GM23338 (cell line): ENCODE measurements around the gene CNTN5. TPM values are rescaled to one million over a fixed set of nuclear protein-coding genes. Genes with fewer than 3 reads are reported as not detected.

Experiments used
- ATAC-seq: fragments of 200-7000 bp; cut with Tn5 transposase; 3 replicates; pipeline ENCODE4 v1.9.1; 2020
- DNase-seq: peaks from one replicate; pipeline ENCODE4 v3.0.0-alpha.2; 2015; ENCODE audit warnings: low spot score
- H2AFZ ChIP-seq: fragments of 200-600 bp; sonication (generic); 2 replicates; pipeline ENCODE4 v1.8.0; 2016; ENCODE audit warnings: antibody characterized with exemption, mild to moderate bottlenecking, moderate library complexity
- H3F3A ChIP-seq: fragments of 200-600 bp; sonication (generic); replicated peaks from 2 replicates; pipeline ENCODE4 v1.8.0; 2017; ENCODE audit warnings: antibody characterized with exemption, mixed run types, low read depth
- H3K27ac ChIP-seq: fragments of 200-600 bp; sonication (generic); 2 replicates; pipeline ENCODE4 v1.6.1; 2016; ENCODE audit warnings: low read depth
- H3K27me3 ChIP-seq: fragments of 200-600 bp; sonication (generic); 2 replicates; pipeline ENCODE4 v1.8.0; 2016; ENCODE audit warnings: mild to moderate bottlenecking, mixed run types, moderate library complexity; ENCODE audit not compliant: insufficient read depth
- H3K36me3 ChIP-seq: fragments of 200-600 bp; sonication (generic); 2 replicates; pipeline ENCODE4 v1.8.0; 2016; ENCODE audit warnings: mild to moderate bottlenecking; ENCODE audit not compliant: insufficient read depth
- H3K4me1 ChIP-seq: fragments of 200-600 bp; sonication (generic); 2 replicates; pipeline ENCODE4 v1.8.0; 2016; ENCODE audit warnings: mild to moderate bottlenecking, moderate library complexity; ENCODE audit not compliant: insufficient read depth
- H3K4me2 ChIP-seq: fragments of 200-600 bp; sonication (generic); 2 replicates; pipeline ENCODE4 v1.7.1; 2017; ENCODE audit warnings: mixed run types
- H3K4me3 ChIP-seq: fragments of 200-600 bp; sonication (generic); 2 replicates; pipeline ENCODE4 v1.6.1; 2016; ENCODE audit warnings: mixed run types
- H3K79me2 ChIP-seq: fragments of 200-600 bp; sonication (generic); replicated peaks from 2 replicates; pipeline ENCODE4 v1.8.0; 2017; ENCODE audit warnings: mild to moderate bottlenecking; ENCODE audit not compliant: insufficient read depth
- H3K9me2 ChIP-seq: fragments of 200-600 bp; sonication (generic); 2 replicates; pipeline ENCODE4 v1.8.0; 2017; ENCODE audit not compliant: insufficient read depth
- H4K20me1 ChIP-seq: fragments of 200-600 bp; sonication (generic); replicated peaks from 2 replicates; pipeline ENCODE4 v1.8.0; 2017; ENCODE audit warnings: mild to moderate bottlenecking; ENCODE audit not compliant: insufficient read depth
- H3K27ac Mint-ChIP-seq: 2 replicates; pipeline ENCODE4 v1.8.0; 2020; ENCODE audit warnings: inconsistent platforms, mild to moderate bottlenecking, moderate library complexity, mixed read lengths
- H3K27me3 Mint-ChIP-seq: 3 replicates; pipeline ENCODE4 v1.8.0; 2022; ENCODE audit warnings: low read depth, mild to moderate bottlenecking, moderate library complexity, mixed read lengths, inconsistent platforms; ENCODE audit not compliant: insufficient read depth, poor library complexity
- H3K36me3 Mint-ChIP-seq: 3 replicates; pipeline ENCODE4 v1.8.0; 2021; ENCODE audit warnings: low read depth, mild to moderate bottlenecking, inconsistent platforms, moderate library complexity, mixed read lengths
- H3K4me1 Mint-ChIP-seq: 3 replicates; pipeline ENCODE4 v1.8.0; 2020; ENCODE audit warnings: mild to moderate bottlenecking, inconsistent platforms, mixed read lengths
- H3K4me3 Mint-ChIP-seq: 3 replicates; pipeline ENCODE4 v1.8.0; 2021; ENCODE audit warnings: moderate library complexity, mild to moderate bottlenecking, inconsistent platforms, mixed read lengths
- H3K9me3 Mint-ChIP-seq: 3 replicates; pipeline ENCODE4 v1.8.0; 2020; ENCODE audit warnings: moderate library complexity, mild to moderate bottlenecking, inconsistent platforms, mixed read lengths
- CTCF ChIP-seq, 2 experiments: fragments of 200-600 bp in 1 of 2; sonication (generic) in 1 of 2; conservative IDR thresholded peaks; 2 replicates each; pipeline versions ENCODE4 v1.5.1 to v1.6.1; 2016 to 2017; ENCODE audit warnings: antibody characterized with exemption in 2 of 2, low read depth in 2 of 2, mild to moderate bottlenecking in 2 of 2, moderate library complexity in 1 of 2
- ETS1 ChIP-seq: IDR thresholded peaks from 2 replicates; pipeline ENCODE4 v1.6.1; 2016; ENCODE audit warnings: antibody characterized with exemption
- NANOG ChIP-seq: IDR thresholded peaks from 2 replicates; pipeline ENCODE4 v1.6.1; 2016; ENCODE audit warnings: antibody characterized with exemption, borderline replicate concordance
- REST ChIP-seq: IDR thresholded peaks from one replicate; pipeline ENCODE4 v1.6.1; 2018; ENCODE audit warnings: antibody characterized with exemption; ENCODE audit not compliant: unreplicated experiment
- STAT1 ChIP-seq: IDR thresholded peaks from one replicate; pipeline ENCODE4 v1.6.1; 2016; ENCODE audit warnings: antibody characterized with exemption; ENCODE audit not compliant: unreplicated experiment
- ZNF331 ChIP-seq: fragments of 250-450 bp; sonication (Bioruptor Pico); IDR thresholded peaks from 2 replicates; pipeline ENCODE4 v1.5.0; 2020; ENCODE audit warnings: low read depth, mild to moderate bottlenecking, moderate library complexity
- ZNF462 ChIP-seq: fragments of 250-450 bp; sonication (Bioruptor Pico); IDR thresholded peaks from 2 replicates; pipeline ENCODE4 v1.5.0; 2020; ENCODE audit warnings: mild to moderate bottlenecking, moderate library complexity
- polyA plus RNA-seq: library from polyadenylated mRNA; unstranded; fragments of >200 nt; fragmentation: Nextera tagmentation; extraction: Ambion mirVana; gene quantifications from 2 replicates; pipeline ENCODE4 v1.2.1, GENCODE V29; 2016
- total RNA-seq: library from RNA; depleted of rRNA; stranded (reverse); fragments of >200 nt; shearing (Covaris generic); gene quantifications from 2 replicates; pipeline ENCODE4 v1.2.3, GENCODE V29; 2014

CNTN5 gene
- total and polyA plus RNA-seq, 2 experiments from 2014 or later = not detected

- Histone ChIP-seq H3K27ac (no peak overlapping the region), H3K36me3 (no peaks in the 10 kb centered on the region), H3K4me3 (no peak overlapping the region), H3K4me2 (no peak overlapping the region), H4K20me1 (no peaks in the 10 kb centered on the region), H3F3A (no peaks in the 10 kb centered on the region), H2AFZ (no peak overlapping the region), H3K4me1 (no peaks in the 10 kb centered on the region), H3K9me2 (peaks cover 5% of the 10 kb centered on the region; the same call in 1 of the 2 replicates), H3K79me2 (no peaks in the 10 kb centered on the region), H3K27me3 (no peaks in the 10 kb centered on the region)
- Mint-ChIP-seq H3K36me3 (0 out of 3 replicates have a peak, but pooled peaks cover 10% of the 10 kb centered on the region), H3K4me1 (no peaks in the 10 kb centered on the region), H3K4me3 (no peak overlapping the region), H3K27me3 (peaks cover 1% of the 10 kb centered on the region), H3K27ac (no peak overlapping the region), H3K9me3 (peaks cover 6% of the 10 kb centered on the region; the same call in 1 of the 3 replicates)
- DNase-seq (no peak), ATAC-seq (no peak)
- TF ChIP-seq ZNF331 (CRISPR knock-in tag) (no peak), STAT1 (no peak), CTCF (conservative IDR thresholded peaks at IDR 0.05; ENCODE audit: low read depth in 2 of 2) (no peak), NANOG (no peak), ZNF462 (CRISPR knock-in tag) (no peak), ETS1 (no peak), REST (no peak)
These were observed 514.1 kb downstream of the CNTN5 start for GRCh38 chr11:99534812-99535211.
